Calu3 (cell line): ENCODE results near the gene MST1. TPM values are rescaled to one million over a fixed set of nuclear protein-coding genes. Genes with fewer than 3 reads are reported as not detected.

Experiments used
- BruUV-seq: library from RNA; stranded (reverse); fragments of 400-500 nt; replicated peaks from 2 replicates; lab custom pipeline; 2021; lab: Mats Ljungman, UMichigan
- CTCF ChIA-PET: fragments of 300-600 bp; sonication (Branson Sonifier 250); formaldehyde crosslinking; loops from one replicate; lab custom pipeline; 2022; ENCODE audit warnings: antibody characterized with exemption; lab: Charles Lee
- DNase-seq: peaks from one replicate; pipeline ENCODE4 v3.0.0; 2022
- H3K27ac Mint-ChIP-seq: one replicate; pipeline ENCODE4 v1.8.0; 2022; ENCODE audit warnings: mixed read lengths; ENCODE audit not compliant: unreplicated experiment
- H3K27me3 Mint-ChIP-seq: one replicate; pipeline ENCODE4 v1.8.0; 2022; ENCODE audit warnings: mixed read lengths; ENCODE audit not compliant: unreplicated experiment
- H3K36me3 Mint-ChIP-seq: one replicate; pipeline ENCODE4 v1.8.0; 2022; ENCODE audit warnings: mild to moderate bottlenecking, moderate library complexity, mixed read lengths; ENCODE audit not compliant: insufficient read depth, unreplicated experiment
- H3K4me1 Mint-ChIP-seq: one replicate; pipeline ENCODE4 v1.8.0; 2022; ENCODE audit warnings: mild to moderate bottlenecking, low read depth, mixed read lengths; ENCODE audit not compliant: unreplicated experiment
- H3K4me3 Mint-ChIP-seq: one replicate; pipeline ENCODE4 v1.8.0; 2022; ENCODE audit warnings: mild to moderate bottlenecking, low read depth, moderate library complexity, mixed read lengths; ENCODE audit not compliant: unreplicated experiment
- H3K9me3 Mint-ChIP-seq: one replicate; pipeline ENCODE4 v1.8.0; 2022; ENCODE audit warnings: low read depth, mixed read lengths; ENCODE audit not compliant: unreplicated experiment
- intact Hi-C: fragments of 100-400 bp; cut with micrococcal nuclease; formaldehyde crosslinking; loops from one replicate; pipeline ENCODE4 v1.10.0; 2022; ENCODE audit not compliant: unreplicated experiment
- total RNA-seq: library from RNA; stranded (reverse); gene quantifications from 2 replicates; pipeline ENCODE4 v1.2.3, GENCODE V29; 2022
- TF ChIP-seq, protein P1 (sequence below): fragments of 200-600 bp; IDR thresholded peaks from one replicate; pipeline ENCODE4 v1.8.0; 2022; ENCODE audit warnings: antibody characterized with exemption; ENCODE audit not compliant: unreplicated experiment

The MST1 gene
- total RNA-seq, 1 experiment from 2014 or later: 8.0 TPM

DNA sequence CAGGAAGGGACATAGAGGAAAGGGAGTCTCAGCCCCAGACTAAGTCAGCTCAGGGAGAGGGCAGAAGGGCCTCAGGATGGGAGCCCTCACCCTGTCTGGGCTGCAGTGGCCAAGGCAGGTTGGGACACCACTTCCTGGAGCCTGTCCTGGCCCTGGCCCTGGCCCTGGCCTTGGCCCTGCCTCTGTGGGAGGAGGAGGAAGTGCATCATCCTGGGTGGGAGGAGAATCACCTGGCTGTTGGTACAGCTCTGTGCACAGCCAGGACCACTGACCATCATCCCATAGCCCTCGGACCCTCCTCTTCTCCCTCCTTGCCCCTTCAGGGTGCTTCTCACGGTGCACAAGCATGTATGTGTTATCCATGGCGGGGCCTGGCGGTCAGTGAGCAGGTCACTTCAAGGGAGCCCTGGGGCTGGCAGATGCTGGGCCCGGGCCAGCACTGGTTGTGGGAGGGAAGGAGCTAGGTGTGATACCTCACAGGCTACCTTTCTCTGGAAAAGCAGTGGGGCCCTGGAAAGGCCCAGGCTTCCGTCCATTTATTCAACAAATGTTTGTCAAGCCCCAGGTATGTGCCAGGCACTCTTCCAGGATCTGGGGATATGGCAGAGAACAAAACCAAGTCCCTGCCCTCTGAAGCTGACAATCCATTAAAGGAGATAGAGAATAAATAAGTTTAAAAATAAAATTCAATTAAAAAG, 23.3 kb downstream of the MST1 start:
- Mint-ChIP-seq H3K9me3 (no peaks in the 10 kb centered on the region), H3K36me3 (peaks cover 9% of the 10 kb centered on the region), H3K27ac (no peak overlapping the region), H3K4me1 (peaks cover 15% of the 10 kb centered on the region), H3K4me3 (no peak overlapping the region), H3K27me3 (no peaks in the 10 kb centered on the region)
- BruUV-seq: no TSS peak
- TF ChIP-seq, protein P1, sequence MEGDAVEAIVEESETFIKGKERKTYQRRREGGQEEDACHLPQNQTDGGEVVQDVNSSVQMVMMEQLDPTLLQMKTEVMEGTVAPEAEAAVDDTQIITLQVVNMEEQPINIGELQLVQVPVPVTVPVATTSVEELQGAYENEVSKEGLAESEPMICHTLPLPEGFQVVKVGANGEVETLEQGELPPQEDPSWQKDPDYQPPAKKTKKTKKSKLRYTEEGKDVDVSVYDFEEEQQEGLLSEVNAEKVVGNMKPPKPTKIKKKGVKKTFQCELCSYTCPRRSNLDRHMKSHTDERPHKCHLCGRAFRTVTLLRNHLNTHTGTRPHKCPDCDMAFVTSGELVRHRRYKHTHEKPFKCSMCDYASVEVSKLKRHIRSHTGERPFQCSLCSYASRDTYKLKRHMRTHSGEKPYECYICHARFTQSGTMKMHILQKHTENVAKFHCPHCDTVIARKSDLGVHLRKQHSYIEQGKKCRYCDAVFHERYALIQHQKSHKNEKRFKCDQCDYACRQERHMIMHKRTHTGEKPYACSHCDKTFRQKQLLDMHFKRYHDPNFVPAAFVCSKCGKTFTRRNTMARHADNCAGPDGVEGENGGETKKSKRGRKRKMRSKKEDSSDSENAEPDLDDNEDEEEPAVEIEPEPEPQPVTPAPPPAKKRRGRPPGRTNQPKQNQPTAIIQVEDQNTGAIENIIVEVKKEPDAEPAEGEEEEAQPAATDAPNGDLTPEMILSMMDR: no peak
- CTCF ChIA-PET: interaction anchor here (1.3 kb wide), 1 partner anchor 126 kb away, joined by 3 read pairs; no protein-coding TSS in a partner anchor
- no peak for DNase-seq
- intact Hi-C loops: no loop called here

DNA sequence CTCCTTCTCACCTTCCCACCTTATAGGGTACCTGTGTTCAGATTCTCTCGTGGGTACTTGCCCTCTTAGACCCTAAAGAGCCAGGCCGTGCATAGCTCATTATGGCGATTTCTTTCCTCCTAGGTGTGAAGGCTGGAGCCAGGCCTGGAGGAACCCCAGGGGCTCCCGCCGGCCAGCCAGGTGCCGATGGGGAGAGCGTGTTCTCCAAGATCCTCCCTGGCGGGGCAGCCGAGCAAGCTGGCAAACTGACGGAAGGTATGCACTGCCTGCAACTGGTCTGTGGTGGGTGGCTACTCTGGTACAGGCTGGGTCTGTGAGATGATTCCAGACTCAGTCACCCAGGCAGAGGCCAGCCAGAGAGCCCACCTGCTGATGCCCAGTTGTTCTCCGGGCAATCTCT, 25.0 kb downstream of the MST1 start:
- Mint-ChIP-seq H3K36me3 (peaks cover 13% of the 10 kb centered on the region), H3K9me3 (no peaks in the 10 kb centered on the region), H3K4me3 (no peak overlapping the region), H3K27ac (no peak overlapping the region), H3K4me1 (peaks cover 14% of the 10 kb centered on the region), H3K27me3 (peaks cover 7% of the 10 kb centered on the region)
- no peak for DNase-seq
- TF ChIP-seq, protein P1: no peak
- intact Hi-C loops: no loop called here
- CTCF ChIA-PET: interaction anchor here (1.1 kb wide), 1 partner anchor 124 kb away, joined by 3 read pairs; no protein-coding TSS in a partner anchor
- no TSS peak for BruUV-seq

DNA sequence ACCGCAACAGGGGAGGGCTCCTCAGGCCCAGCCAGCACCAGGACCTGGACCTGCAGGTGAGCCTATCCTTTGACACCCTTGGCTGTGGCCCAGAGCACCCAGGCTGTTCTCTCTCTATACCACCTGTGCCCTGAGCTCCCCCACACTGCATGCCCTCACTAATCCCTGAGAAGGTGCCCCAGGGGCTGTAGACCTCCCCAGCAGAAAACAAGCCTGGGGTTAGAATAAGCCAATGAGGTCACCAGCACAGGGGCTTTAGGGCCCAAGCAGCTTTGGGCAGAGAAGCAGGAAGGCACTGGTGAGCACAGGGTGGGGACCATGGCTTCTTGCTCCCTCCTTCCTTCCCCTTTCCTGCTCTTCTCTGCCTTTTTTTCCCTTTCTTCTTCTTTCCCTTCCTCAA, 25.4 kb downstream of the MST1 start:
- CTCF ChIA-PET: interaction anchor here (1.1 kb wide), 1 partner anchor 124 kb away, joined by 3 read pairs; no protein-coding TSS in a partner anchor
- Mint-ChIP-seq H3K4me3 (no peak overlapping the region), H3K4me1 (peaks cover 9% of the 10 kb centered on the region), H3K27me3 (peaks cover 11% of the 10 kb centered on the region), H3K27ac (no peak overlapping the region), H3K9me3 (no peaks in the 10 kb centered on the region), H3K36me3 (peaks cover 13% of the 10 kb centered on the region)
- intact Hi-C loops: no loop called here
- TF ChIP-seq, protein P1: no peak
- DNase-seq: no peak
- no TSS peak for BruUV-seq

DNA sequence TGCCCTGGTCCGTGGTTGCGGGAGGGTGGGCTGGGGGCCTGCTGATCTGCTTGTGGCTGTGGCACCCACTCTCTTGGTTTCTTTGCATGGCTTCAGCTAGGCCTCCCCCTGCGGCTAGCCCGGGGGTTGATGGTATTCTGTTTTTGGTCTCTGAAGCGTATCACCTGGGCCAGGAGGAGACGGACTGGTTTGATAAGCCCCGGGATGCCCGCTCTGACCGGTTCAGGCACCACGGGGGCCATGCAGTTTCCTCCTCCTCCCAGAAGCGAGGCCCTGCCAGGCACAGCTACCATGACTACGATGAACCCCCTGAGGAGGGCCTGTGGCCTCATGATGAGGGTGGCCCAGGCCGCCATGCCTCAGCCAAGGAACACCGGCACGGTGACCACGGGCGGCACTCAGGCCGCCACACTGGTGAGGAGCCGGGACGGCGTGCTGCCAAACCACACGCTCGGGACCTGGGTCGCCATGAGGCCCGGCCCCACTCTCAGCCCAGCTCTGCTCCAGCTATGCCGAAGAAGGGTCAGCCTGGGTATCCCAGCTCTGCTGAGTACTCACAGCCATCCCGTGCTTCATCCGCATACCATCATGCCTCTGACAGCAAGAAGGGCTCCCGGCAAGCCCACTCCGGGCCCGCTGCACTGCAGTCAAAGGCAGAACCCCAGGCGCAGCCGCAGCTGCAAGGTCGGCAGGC, 26.4 kb downstream of the MST1 start:
- intact Hi-C loops: no loop called here
- Mint-ChIP-seq H3K9me3 (no peaks in the 10 kb centered on the region), H3K36me3 (peaks cover 10% of the 10 kb centered on the region), H3K27ac (no peak overlapping the region), H3K4me1 (no peaks in the 10 kb centered on the region), H3K27me3 (peaks cover 21% of the 10 kb centered on the region), H3K4me3 (no peak overlapping the region)
- CTCF ChIA-PET: interaction anchor here (1.1 kb wide), 1 partner anchor 123 kb away, joined by 3 read pairs; no protein-coding TSS in a partner anchor
- TF ChIP-seq, protein P1: no peak
- BruUV-seq: no TSS peak
- DNase-seq: no peak
